ENCODE results near the gene COL13A1.

COL13A1 gene

GRCh38 chr10:69801434-69802315 lies at the start of gene COL13A1:
Gene COL13A1 (plus strand): TSS chr10:69801906. CDS start chr10:69802424, 518 bp downstream.
- no peak for DNase-seq (ENCODE audit: low read depth in 2 of 2)

GRCh38 chr10:69752479-69752878 lies 49.2 kb upstream of the COL13A1 start:
- no peak for DNase-seq (ENCODE audit: low read depth in 2 of 2)

- no peak for DNase-seq (ENCODE audit: low read depth in 2 of 2)
These were observed 45.4 kb upstream of the COL13A1 start for GRCh38 chr10:69756279-69756678.

- no peak for DNase-seq (ENCODE audit: low read depth in 2 of 2)
These were observed 44.5 kb upstream of the COL13A1 start for GRCh38 chr10:69757206-69757552.

DNA sequence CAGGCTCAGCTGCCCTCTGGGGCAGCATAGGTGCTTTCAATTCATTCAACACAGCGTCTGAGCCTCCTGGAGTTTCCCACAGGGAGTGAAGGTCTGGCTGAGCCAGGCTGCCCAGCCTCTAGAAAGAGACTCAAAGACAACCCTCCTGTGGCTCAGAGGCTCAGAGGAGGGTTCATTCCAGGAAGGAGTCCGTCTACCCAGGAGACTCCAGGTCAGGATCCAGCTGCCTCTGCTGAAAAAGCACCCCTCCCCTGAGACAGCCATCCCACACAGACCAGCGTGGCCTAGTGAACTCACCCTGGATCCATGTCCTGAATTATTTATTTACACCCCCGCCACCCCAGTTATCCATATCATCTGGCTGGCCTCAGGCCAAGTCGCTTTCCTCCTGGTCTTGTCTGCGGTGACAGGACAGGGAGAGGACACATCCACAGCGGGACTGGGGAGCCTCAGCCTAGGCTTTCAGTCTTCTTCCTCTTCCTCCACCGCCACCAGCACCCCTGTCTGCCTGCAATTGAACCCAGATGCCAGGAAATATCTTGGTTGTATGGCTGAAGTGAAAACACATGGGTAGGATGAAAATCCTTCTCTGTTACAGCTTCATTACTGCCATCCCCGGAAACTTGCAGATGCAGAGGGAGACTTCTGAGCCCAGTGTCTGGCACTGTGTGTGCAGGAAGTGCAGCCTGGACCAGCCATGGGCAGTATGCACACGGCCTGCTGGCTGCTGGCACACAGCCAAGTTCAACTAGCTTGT lies 44.0 kb upstream of the COL13A1 start:
- no peak for DNase-seq (ENCODE audit: low read depth in 2 of 2)

DNA sequence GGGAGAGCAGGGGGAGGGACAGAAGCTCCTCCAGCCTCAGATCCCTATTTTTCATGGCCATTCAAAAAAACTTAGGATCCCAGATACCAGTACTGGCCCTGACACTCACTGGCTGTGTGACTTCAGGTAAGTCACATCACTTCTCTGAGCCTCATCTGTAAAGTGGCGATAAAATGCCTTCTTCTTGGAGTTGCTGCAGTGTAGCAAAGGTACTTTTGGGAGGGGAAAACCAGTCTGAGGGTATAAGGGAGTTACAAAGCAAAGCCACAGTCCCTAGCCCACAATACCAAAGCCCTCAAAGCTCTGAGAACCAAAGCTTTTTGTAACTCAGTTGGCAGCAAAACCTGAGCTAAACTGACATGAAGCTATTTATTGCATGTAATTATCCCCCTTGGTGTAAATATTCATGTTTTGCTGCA lies 43.4 kb upstream of the COL13A1 start:
- no peak for DNase-seq (ENCODE audit: low read depth in 2 of 2)

GRCh38 chr10:69759641-69760040 lies 42.1 kb upstream of the COL13A1 start:
- no peak for DNase-seq (ENCODE audit: low read depth in 2 of 2)

DNA sequence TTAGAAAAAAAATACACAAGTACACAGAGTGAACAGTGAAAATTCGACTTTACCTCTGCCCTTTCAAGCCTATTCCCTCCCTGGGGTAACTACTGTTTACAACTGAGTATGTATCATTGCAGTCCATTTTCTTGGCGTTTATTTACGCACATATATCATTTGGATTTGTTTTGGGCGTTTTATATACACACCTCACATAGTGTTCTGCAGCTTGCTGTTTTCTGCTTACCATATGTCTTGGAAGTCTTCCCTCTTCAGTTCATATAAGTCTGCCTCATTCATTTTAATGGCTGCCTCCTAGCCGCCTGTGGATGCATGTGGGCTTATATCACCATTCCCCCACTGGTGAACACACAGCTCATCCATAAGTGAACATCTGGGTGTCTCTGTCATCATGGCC lies 41.6 kb upstream of the COL13A1 start:
- DNase-seq (ENCODE audit: low read depth in 2 of 2): no peak

DNA sequence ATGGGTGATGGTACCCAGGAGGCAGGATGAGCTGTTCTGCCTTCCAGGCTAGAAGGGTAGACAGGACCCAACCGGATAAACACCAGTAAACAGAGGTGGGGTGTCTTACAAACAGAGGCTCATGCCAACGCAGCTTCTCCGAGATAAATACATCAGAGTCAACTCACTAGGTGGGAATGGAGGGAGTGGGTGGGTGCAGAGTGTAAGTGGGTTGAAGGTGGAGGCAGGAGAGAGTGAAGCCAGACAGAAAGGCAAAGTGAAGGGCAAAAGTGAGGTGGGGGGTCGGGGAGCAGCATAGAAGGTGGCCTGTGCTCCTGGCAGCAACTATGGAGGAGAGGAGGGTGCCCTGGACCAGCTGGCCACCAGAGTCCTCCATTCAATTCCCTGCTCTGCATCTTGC lies 40.4 kb upstream of the COL13A1 start:
- no peak for DNase-seq (ENCODE audit: low read depth in 2 of 2)

DNA sequence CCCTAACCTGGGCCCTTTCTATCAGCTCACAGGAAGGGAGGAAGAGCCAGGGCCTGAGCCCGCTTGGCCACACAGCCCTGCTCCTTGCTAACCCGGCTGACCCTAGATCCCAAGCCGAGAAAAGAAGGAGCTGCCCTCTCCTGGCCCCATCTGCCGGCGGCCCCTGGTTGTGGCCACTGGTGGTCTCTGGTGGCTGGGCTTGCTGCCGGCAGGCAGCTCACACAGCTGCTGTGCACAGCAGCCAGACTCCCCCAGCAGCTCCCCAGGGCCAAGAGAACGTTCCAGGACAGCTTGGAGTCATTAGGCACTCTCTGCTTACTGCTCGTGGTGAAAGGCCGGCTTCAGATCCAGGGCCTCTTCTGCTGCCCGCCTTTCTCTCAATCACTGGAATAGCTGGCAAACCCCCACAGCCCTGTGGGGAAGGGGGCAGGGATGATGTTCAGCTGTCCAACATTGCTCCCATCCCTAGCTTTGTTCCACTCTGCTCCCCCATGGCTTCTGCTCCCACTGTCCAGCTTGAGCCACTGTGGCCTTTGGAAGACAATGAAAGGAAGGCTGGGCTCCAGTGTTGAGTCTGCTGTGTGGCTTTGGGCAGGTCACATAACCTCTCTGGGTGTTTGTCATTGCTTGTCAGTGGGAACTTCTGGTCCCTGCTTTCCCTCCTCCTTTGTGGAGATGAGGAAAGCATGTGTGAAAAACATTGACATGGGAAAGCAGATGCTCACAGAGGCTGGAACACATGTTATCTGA lies 35.4 kb upstream of the COL13A1 start:
- DNase-seq (ENCODE audit: low read depth in 2 of 2): no peak

GRCh38 chr10:69767793-69768192 lies 33.9 kb upstream of the COL13A1 start:
- no peak for DNase-seq (ENCODE audit: low read depth in 2 of 2)

DNA sequence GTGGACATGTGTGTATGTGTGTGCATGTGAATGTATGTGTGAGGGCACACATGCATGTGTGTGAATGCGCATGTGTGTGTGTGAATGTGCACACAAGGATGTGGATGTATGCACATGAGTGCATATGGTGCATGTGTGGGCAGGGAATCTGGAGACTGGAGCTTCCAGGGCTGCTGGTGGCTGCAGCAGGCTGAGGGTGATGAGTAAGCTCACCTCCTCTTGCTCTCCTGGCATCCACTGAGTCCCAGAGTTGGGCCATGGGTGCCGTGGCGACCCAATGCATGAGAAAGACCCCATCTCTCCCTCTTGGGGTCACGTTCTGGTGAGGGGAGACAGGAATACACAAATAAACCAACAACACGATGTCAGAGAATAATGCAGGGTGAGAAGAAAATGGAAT lies 33.3 kb upstream of the COL13A1 start:
- no peak for DNase-seq (ENCODE audit: low read depth in 2 of 2)

DNA sequence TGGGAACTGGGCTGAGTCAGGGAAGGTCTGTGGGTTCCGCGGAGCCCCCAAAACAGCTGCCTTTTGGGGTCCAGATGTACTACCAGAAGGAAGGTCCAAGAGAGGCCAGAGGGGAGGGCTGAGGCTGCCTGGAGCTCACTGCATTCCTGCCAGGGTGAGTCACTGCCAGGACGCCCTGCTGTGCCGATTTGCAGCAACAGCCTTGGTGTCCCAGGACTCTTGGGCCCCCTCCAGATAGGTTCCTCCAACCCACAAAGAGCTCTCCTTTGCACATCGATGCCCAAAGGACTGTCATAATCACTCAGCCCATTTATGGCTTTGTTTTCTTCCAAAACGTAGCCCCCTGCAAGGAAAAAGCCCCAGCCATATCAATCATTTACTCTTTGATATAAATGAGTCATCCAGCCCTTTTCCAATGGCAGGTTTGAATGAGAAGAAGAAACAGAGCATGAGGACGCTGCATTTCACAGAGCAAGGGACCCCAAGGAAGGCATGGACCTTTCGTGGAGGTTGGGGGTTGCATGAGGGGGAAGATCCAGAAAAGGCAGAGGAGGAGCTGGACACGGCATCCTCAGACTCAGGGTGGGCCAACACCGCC lies 32.2 kb upstream of the COL13A1 start:
- DNase-seq (ENCODE audit: low read depth in 2 of 2): no peak

DNA sequence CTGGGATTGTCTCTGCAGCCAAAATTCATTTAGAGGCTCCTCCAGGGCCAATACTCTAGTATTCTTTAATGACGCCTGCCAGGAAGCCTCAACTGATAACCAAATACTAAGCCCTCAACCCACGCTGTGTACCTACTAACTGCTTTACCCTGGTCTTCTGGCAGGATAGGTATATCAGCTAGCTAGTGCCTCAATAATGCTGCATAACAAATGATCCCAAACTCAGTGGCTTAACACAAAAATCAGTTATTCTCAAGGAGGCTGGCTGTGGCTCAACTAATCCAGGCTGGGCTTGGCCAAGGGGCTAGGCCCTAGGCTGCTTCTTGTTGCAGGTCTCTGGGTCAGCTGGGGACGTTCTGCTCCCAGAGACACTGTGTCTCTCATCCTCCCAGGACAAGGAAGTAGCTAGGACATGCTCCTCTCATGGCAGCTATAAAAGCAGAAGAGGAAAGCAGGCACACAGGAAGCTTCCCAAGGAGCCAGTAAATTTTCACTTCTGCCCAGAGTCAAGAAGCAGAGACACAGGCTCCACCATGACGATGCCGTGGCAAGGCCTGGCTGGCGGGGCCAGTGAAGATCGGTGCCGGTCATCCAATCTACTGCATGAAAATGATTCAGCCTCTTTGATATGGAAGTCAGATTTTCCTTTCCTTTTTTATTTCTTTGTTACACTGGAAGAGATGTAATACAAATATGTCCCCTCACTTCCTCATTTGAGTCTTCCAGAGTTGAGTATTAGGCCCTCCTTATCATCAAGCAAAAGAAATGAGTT lies 28.6 kb upstream of the COL13A1 start:
- no peak for DNase-seq (ENCODE audit: low read depth in 2 of 2)

DNA sequence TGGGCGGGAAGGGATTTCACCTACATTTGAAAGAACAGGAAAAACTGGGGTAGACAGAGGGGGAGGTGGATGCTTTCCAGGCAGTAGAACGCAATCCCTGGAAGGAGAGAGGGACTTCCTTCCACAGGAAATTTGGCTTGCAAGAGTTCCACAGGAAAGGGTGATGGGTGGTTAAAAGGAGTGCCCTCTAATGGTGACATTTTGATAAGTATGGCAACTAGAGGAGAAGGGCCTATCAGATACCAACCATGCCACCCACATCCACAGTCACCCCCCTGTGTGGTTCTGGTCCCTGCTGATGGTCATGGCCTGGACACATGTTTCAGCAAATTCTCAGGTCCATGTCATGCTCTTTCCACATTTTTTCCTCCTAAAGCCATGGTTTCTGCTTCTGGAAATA lies 27.1 kb upstream of the COL13A1 start:
- DNase-seq (ENCODE audit: low read depth in 2 of 2): no peak

- no peak for DNase-seq (ENCODE audit: low read depth in 2 of 2)
These were observed 21.6 kb upstream of the COL13A1 start for GRCh38 chr10:69780077-69780476.

GRCh38 chr10:69781576-69781975 lies 20.1 kb upstream of the COL13A1 start:
- no peak for DNase-seq (ENCODE audit: low read depth in 2 of 2)

GRCh38 chr10:69783515-69783914 lies 18.2 kb upstream of the COL13A1 start:
- no peak for DNase-seq (ENCODE audit: low read depth in 2 of 2)

- DNase-seq (ENCODE audit: low read depth in 2 of 2): no peak
These were observed 14.9 kb upstream of the COL13A1 start for GRCh38 chr10:69786791-69787190.

- no peak for DNase-seq (ENCODE audit: low read depth in 2 of 2)
These were observed 14.0 kb upstream of the COL13A1 start for GRCh38 chr10:69787681-69788080.

DNA sequence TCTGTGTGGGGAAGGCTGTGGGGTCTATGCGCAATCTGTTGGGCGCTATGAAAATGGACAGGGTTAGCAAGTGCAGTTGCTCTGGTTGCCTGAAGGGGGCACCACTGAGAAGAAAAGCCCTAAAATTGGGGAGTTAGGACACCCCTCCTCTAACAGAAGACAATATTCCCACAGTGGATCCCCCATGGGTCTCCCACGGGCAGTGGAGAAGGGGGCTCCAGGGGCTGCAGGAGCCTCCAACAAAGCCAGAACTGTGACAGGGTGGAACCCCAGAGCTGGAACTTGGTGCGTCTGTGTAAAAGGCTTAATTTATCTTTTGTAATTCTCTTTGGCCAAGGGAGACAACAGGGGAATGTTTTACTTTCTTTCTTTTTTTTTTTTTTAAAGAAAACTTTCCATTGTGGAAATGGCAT lies 12.5 kb upstream of the COL13A1 start:
- DNase-seq (ENCODE audit: low read depth in 2 of 2): no peak

Data from activated CD8-positive, alpha-beta memory T cell treated with anti-CD3 and anti-CD28 coated beads for 4 hours (primary cell).